Measurements from ENCODE around the gene SLC43A2.

Gene SLC43A2

DNA sequence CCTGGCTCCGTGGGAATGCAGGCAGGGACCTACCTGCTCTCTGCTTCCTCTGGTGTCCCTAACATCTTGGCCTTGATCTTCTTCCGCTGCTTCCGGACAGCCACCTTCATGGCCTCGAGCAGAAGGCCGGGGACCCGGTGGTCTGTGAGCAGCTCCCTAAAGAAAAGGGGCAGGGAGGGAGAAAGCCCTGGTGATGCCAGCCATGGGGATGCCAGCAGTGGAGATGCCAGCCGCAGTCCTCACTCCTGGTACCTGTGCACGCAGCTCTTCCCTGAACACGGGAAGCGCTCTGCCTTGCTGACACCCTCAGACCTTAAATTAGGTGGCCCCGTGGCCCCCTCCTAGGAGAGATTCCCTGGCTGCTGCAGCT lies 19.2 kb upstream of the SLC43A2 start:
- Mint-ChIP-seq H3K27me3 (no peaks in the 10 kb centered on the region), H3K36me3 (no peaks in the 10 kb centered on the region), H3K4me1 (ENCODE audit: low read depth) (peaks cover 22% of the 10 kb centered on the region), H3K9me3 (ENCODE audit: low read depth) (no peaks in the 10 kb centered on the region), H3K4me3 (peak overlapping the region; percentile 32), H3K27ac (no peak overlapping the region)

- no peak overlapping the region for H3K27ac Mint-ChIP-seq
- H3K4me1 Mint-ChIP-seq (ENCODE audit: low read depth): peaks cover 24% of the 10 kb centered on the region
- H3K4me3 Mint-ChIP-seq: no peak overlapping the region
- H3K9me3 Mint-ChIP-seq (ENCODE audit: low read depth): no peaks in the 10 kb centered on the region
- no peaks in the 10 kb centered on the region for H3K27me3 Mint-ChIP-seq
- no peaks in the 10 kb centered on the region for H3K36me3 Mint-ChIP-seq
These were observed 17.7 kb upstream of the SLC43A2 start for GRCh38 chr17:1646199-1646875.

GRCh38 chr17:1645207-1646171 lies 16.9 kb upstream of the SLC43A2 start, which contains the start of gene SCARF1:
SCARF1 (minus strand) TSS chr17:1645732; CDS start chr17:1645697, 35 bp downstream.
- peak within 1 kb of the TSS; percentile 85 for H3K4me3 Mint-ChIP-seq
- no peaks in the 10 kb centered on the region for H3K9me3 Mint-ChIP-seq (ENCODE audit: low read depth)
- no peaks in the 10 kb centered on the region for H3K36me3 Mint-ChIP-seq
- H3K27me3 Mint-ChIP-seq: no peaks in the 10 kb centered on the region
- peaks cover 24% of the 10 kb centered on the region for H3K4me1 Mint-ChIP-seq (ENCODE audit: low read depth)
- H3K27ac Mint-ChIP-seq: no peak within 1 kb of the TSS

DNA sequence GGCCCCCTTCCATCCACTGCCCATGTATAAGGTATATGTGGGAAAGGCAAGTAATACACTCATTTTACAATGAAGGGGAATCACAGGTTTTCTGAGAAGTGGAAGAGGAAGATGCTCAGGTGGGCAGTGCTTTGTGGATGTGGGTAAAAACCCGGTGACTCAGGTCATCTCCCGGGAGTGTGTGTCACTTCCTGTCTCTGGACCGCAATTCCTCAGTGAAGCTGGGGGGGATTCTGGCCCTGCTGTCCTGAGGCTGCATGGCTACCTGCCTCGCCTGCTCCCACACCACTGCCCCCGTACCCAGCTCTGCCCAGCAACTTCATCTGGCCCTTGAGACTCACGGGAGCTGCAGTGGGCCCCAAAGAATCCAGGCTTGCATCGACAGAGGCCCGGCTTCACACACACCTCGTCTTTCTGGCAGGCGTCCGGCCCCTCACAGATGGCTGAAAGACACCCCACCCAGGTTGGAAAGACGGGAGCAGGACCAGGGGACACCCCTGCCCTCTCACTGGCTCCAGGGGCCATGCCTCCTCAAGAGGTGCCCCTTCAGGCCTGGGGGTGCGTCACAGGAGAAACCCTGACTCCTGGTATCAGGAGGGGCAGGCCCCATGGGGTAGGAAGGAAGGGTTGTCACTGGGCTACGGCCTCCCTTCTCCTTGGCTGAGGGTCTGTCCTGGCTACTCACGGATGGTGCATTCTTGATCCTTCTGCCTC lies 16.0 kb upstream of the SLC43A2 start:
- Mint-ChIP-seq H3K4me3 (peak overlapping the region; percentile 85), H3K27ac (peak overlapping the region; percentile 81), H3K4me1 (ENCODE audit: low read depth) (peaks cover 22% of the 10 kb centered on the region), H3K27me3 (no peaks in the 10 kb centered on the region), H3K36me3 (no peaks in the 10 kb centered on the region), H3K9me3 (ENCODE audit: low read depth) (no peaks in the 10 kb centered on the region)

GRCh38 chr17:1643999-1644492 lies 15.4 kb upstream of the SLC43A2 start:
- Mint-ChIP-seq H3K4me1 (ENCODE audit: low read depth) (peaks cover 22% of the 10 kb centered on the region), H3K27me3 (no peaks in the 10 kb centered on the region), H3K27ac (peak overlapping the region; percentile 81), H3K4me3 (peak overlapping the region; percentile 85), H3K36me3 (no peaks in the 10 kb centered on the region), H3K9me3 (ENCODE audit: low read depth) (no peaks in the 10 kb centered on the region)

- H3K27me3 Mint-ChIP-seq: no peaks in the 10 kb centered on the region
- H3K9me3 Mint-ChIP-seq (ENCODE audit: low read depth): no peaks in the 10 kb centered on the region
- H3K4me1 Mint-ChIP-seq (ENCODE audit: low read depth): peaks cover 22% of the 10 kb centered on the region
- no peak overlapping the region for H3K4me3 Mint-ChIP-seq
- H3K36me3 Mint-ChIP-seq: no peaks in the 10 kb centered on the region
- no peak overlapping the region for H3K27ac Mint-ChIP-seq
These were observed 14.8 kb upstream of the SLC43A2 start for GRCh38 chr17:1643293-1643998.

GRCh38 chr17:1641065-1641403 lies 12.4 kb upstream of the SLC43A2 start:
- Mint-ChIP-seq H3K4me3 (no peak overlapping the region), H3K27me3 (no peaks in the 10 kb centered on the region), H3K36me3 (no peaks in the 10 kb centered on the region)

GRCh38 chr17:1640329-1641064 lies 11.9 kb upstream of the SLC43A2 start:
- H3K27ac Mint-ChIP-seq: no peak overlapping the region
- H3K9me3 Mint-ChIP-seq (ENCODE audit: low read depth): no peaks in the 10 kb centered on the region
- H3K4me3 Mint-ChIP-seq: no peak overlapping the region

More at GRCh38 chr17:1641065-1641403, 12.4 kb upstream of the SLC43A2 start:
- no peak overlapping the region for H3K27ac Mint-ChIP-seq
- H3K9me3 Mint-ChIP-seq (ENCODE audit: low read depth): no peaks in the 10 kb centered on the region
- H3K4me1 Mint-ChIP-seq (ENCODE audit: low read depth): peaks cover 18% of the 10 kb centered on the region

DNA sequence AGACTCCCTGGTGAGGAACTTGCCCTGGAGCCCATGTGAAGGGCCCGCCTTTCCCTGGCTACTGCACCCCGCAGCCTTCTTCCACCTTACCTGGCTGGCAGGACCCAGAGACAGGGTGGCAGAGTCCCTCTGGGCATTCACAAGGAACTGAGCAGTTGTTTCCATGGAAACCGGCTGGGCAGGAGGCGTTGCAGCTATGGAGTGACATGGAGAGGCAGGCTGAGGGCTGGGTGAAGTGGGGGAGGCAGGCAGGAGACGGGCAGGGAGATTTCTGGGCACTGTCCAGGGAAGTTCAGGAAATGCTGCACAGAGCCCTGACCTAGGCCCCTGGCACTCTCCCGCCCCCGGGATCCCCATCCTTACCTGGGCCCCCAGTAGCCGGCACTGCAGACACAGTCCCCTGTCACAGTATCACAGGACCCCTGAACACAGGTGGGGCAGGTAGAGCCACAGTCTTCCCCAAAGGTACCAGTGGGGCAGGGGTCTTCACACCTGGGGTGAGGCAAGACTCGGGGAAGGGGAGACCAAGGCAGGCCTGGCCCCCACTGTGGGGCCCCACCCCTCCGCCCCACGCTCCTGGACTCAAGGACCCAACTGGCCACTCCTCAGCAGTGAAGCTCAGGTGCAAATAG lies 11.0 kb upstream of the SLC43A2 start:
- Mint-ChIP-seq H3K4me1 (ENCODE audit: low read depth) (peaks cover 10% of the 10 kb centered on the region), H3K27me3 (no peaks in the 10 kb centered on the region), H3K9me3 (ENCODE audit: low read depth) (no peaks in the 10 kb centered on the region), H3K4me3 (no peak overlapping the region), H3K36me3 (no peaks in the 10 kb centered on the region), H3K27ac (no peak overlapping the region)

More at GRCh38 chr17:1640329-1641064, 11.9 kb upstream of the SLC43A2 start:
- Mint-ChIP-seq H3K36me3 (no peaks in the 10 kb centered on the region), H3K4me1 (ENCODE audit: low read depth) (peaks cover 14% of the 10 kb centered on the region), H3K27me3 (no peaks in the 10 kb centered on the region)

- H3K27me3 Mint-ChIP-seq: no peaks in the 10 kb centered on the region
- no peak overlapping the region for H3K4me3 Mint-ChIP-seq
- no peak overlapping the region for H3K27ac Mint-ChIP-seq
- H3K4me1 Mint-ChIP-seq (ENCODE audit: low read depth): peaks cover 3% of the 10 kb centered on the region
- no peaks in the 10 kb centered on the region for H3K36me3 Mint-ChIP-seq
- no peaks in the 10 kb centered on the region for H3K9me3 Mint-ChIP-seq (ENCODE audit: low read depth)
These were observed 10.1 kb upstream of the SLC43A2 start for GRCh38 chr17:1638624-1639300.

DNA sequence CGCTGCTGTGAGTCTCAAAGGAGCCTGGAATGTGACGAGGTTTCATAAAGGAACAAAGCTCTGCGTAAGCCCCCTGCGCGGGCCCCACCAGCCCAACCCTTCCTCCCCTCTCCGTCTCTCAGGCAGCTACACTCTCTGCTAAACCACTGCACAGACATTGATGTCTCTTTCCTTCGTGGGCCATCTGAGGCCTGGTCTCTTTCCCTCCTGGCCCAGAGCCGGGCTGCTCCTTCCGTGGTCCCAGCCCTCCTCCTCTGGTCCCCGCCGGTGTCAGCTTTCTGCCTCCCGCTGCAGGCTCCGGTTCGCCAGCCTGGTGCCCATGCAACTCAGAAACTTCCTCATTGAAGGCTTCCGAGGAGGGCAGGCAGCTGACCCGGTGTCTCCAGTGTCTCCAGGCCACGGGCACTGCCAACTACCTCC lies 9.5 kb upstream of the SLC43A2 start:
- H3K27me3 Mint-ChIP-seq: no peaks in the 10 kb centered on the region
- no peak overlapping the region for H3K4me3 Mint-ChIP-seq
- no peak overlapping the region for H3K27ac Mint-ChIP-seq
- no peaks in the 10 kb centered on the region for H3K9me3 Mint-ChIP-seq (ENCODE audit: low read depth)
- H3K4me1 Mint-ChIP-seq (ENCODE audit: low read depth): peaks cover 3% of the 10 kb centered on the region
- no peaks in the 10 kb centered on the region for H3K36me3 Mint-ChIP-seq

- Mint-ChIP-seq H3K27ac (no peak overlapping the region), H3K9me3 (ENCODE audit: low read depth) (no peaks in the 10 kb centered on the region), H3K4me3 (no peak overlapping the region), H3K36me3 (no peaks in the 10 kb centered on the region), H3K4me1 (ENCODE audit: low read depth) (no peaks in the 10 kb centered on the region), H3K27me3 (no peaks in the 10 kb centered on the region)
These were observed 8.2 kb upstream of the SLC43A2 start for GRCh38 chr17:1636732-1637285.
